ENCODE measurements around the gene BTC. TPM values are rescaled to one million over a fixed set of nuclear protein-coding genes. Genes with fewer than 3 reads are reported as not detected.
"Not testable (repeated sequence)": the region's sequence is repeated elsewhere in the genome, so short reads cannot be mapped to it uniquely, and the experiment has no call there.

The BTC gene
- total and polyA plus RNA-seq, 2 of the 13 experiments (the other 11 are each of a cell fraction or from before 2014, with no cell fraction given): not detected

DNA sequence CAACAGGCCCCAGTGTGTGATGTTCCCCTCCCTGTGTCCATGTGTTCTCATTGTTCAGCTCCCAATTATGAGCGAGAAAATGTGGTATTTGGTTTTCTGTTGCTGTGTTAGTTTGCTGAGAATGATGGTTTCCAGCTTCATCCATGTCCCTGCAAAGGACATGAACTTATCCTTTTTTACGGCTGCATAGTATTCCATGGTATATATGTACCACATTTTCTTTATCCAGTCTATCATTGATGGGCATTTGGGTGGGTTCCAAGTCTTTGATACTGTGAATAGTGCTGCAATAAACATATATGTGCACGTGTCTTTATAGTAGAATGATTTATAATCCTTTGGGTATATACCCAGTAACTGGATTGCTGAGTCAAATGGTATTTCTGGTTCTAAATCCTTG is 86.2 kb downstream of the BTC start:
- H4K20me1 ChIP-seq (ENCODE audit: insufficient read depth, low read length); H3K4me2 ChIP-seq (ENCODE audit: low read depth, low read length); H3K36me3 ChIP-seq (replicated peaks in 1 of 2; ENCODE audit: control insufficient read depth in 1 of 2, insufficient read depth in 2 of 2, low read length in 2 of 2); H3K79me2 ChIP-seq (ENCODE audit: insufficient read depth, low read length); DNase-seq (ENCODE audit: low spot score); H3K9ac ChIP-seq (ENCODE audit: insufficient read depth, low read depth, low read length); intact Hi-C loops (cut with micrococcal nuclease; ENCODE audit: unreplicated experiment); CTCF ChIA-PET (ENCODE audit: low intra/inter-chr PET ratio, low total read pairs); ATAC-seq; H3K9me3 ChIP-seq (ENCODE audit: low read length); BruUV-seq (replicated peaks); FAIRE-seq; H3K4me3 ChIP-seq (replicated peaks in 1 of 3; ENCODE audit: insufficient read depth in 1 of 3, low read depth in 2 of 3, low read length in 3 of 3); H3K4me1 ChIP-seq (ENCODE audit: insufficient read depth, low read length); H3K27me3 ChIP-seq (ENCODE audit: control insufficient read depth in 1 of 2, insufficient read depth in 2 of 2, low read length in 2 of 2); H3K27ac ChIP-seq (ENCODE audit: extremely low read length, insufficient read depth, low read length); H2AFZ ChIP-seq (ENCODE audit: low read length); in situ Hi-C loops (cut with HindIII; ENCODE audit: extremely low pct_ligation_motif_present, low pct_unique_long_range_greater_than_20kb); POLR2A ChIA-PET: not testable (repeated sequence)
- 14% methylated on average over 3 of the region's 3 CpGs for WGBS (ENCODE audit: low lambda C conversion rate)

Other genes starting within 250 kb of the BTC start
- gene PARM1, start 138.6 kb upstream of the BTC start, total RNA-seq (2016; rRNA removed; fragmentation: Illumina TruSeq; extraction: Trizol): not detected in 2 replicates
- not detected in 2 replicates for gene PARM1, start 138.6 kb upstream of the BTC start, polyA plus RNA-seq (2011; rRNA removed)